ENCODE results near the gene CHST15.

DNA sequence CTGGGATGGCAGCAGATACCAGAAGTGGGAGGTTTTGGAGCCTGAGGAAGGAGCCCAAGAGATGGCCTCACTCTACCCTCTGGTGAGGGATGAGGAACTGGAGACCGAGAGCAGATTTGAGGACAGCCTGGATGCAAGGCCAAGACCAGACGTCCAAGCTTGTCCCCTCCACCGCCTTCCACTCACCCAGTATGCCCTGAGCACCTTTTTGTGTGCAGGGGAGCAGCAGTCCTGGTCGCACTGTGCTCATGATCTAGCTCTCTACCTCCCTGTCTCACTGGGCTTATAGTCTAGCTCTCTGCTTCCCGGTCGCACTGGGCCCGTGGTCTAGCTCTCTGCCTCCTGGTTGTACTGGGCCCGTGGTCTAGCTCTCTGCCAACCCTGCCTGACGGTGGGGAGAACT, 33.6 kb upstream of the CHST15 start:
- TF ChIP-seq EP300 (conservative IDR thresholded peaks at IDR 0.05; ENCODE audit: poor library complexity, severe bottlenecking): no peak
- TF ChIP-seq, protein P1, sequence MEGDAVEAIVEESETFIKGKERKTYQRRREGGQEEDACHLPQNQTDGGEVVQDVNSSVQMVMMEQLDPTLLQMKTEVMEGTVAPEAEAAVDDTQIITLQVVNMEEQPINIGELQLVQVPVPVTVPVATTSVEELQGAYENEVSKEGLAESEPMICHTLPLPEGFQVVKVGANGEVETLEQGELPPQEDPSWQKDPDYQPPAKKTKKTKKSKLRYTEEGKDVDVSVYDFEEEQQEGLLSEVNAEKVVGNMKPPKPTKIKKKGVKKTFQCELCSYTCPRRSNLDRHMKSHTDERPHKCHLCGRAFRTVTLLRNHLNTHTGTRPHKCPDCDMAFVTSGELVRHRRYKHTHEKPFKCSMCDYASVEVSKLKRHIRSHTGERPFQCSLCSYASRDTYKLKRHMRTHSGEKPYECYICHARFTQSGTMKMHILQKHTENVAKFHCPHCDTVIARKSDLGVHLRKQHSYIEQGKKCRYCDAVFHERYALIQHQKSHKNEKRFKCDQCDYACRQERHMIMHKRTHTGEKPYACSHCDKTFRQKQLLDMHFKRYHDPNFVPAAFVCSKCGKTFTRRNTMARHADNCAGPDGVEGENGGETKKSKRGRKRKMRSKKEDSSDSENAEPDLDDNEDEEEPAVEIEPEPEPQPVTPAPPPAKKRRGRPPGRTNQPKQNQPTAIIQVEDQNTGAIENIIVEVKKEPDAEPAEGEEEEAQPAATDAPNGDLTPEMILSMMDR (IDR thresholded peaks at IDR 0.05; ENCODE audit: poor library complexity, severe bottlenecking): no peak
